ACC112 (cell line): ENCODE data around the gene RTF2.

Experiments
- H2AFZ ChIP-seq: fragments of 200-600 bp; sonication (generic); one replicate; pipeline ENCODE4 v1.6.0; 2017; ENCODE audit warnings: antibody characterized with exemption, low read length; ENCODE audit not compliant: unreplicated experiment
- H3K27ac ChIP-seq: fragments of 200-600 bp; sonication (generic); 2 replicates; pipeline ENCODE4 v1.5.1; 2014; ENCODE audit warnings: low read depth, mild to moderate bottlenecking, antibody characterized with exemption, low read length, moderate library complexity
- H3K27me3 ChIP-seq: fragments of 200-600 bp; sonication (generic); 2 replicates; pipeline ENCODE4 v1.6.1; 2014; ENCODE audit warnings: mild to moderate bottlenecking, antibody characterized with exemption, low read length, moderate library complexity, mixed read lengths; ENCODE audit not compliant: insufficient read depth
- H3K36me3 ChIP-seq: fragments of 200-600 bp; sonication (generic); 2 replicates; pipeline ENCODE4 v1.6.1; 2016; ENCODE audit warnings: mild to moderate bottlenecking, antibody characterized with exemption, low read length, moderate library complexity, mixed read lengths; ENCODE audit not compliant: insufficient read depth
- H3K4me1 ChIP-seq: fragments of 200-600 bp; sonication (generic); one replicate; pipeline ENCODE4 v1.6.1; 2016; ENCODE audit warnings: low read length, mixed read lengths; ENCODE audit not compliant: insufficient read depth, unreplicated experiment, control insufficient read depth
- H3K4me3 ChIP-seq: fragments of 200-600 bp; sonication (generic); 2 replicates; pipeline ENCODE4 v1.5.1; 2014; ENCODE audit warnings: mild to moderate bottlenecking, low read depth, low read length
- H3K79me2 ChIP-seq: fragments of 200-600 bp; sonication (generic); one replicate; pipeline ENCODE4 v1.6.0; 2016; ENCODE audit warnings: low read length; ENCODE audit not compliant: control insufficient read depth, unreplicated experiment, insufficient read depth

The RTF2 gene

GRCh38 chr20:56427797-56428196, 40.6 kb upstream of the RTF2 start:
- H3K79me2 ChIP-seq, result no peaks in the 10 kb centered on the region
- no peak overlapping the region for H2AFZ ChIP-seq
- no peak overlapping the region for H3K4me3 ChIP-seq
- H3K27me3 ChIP-seq, result no peaks in the 10 kb centered on the region
- no peaks in the 10 kb centered on the region for H3K36me3 ChIP-seq
- peaks cover 20% of the 10 kb centered on the region for H3K4me1 ChIP-seq
- H3K27ac ChIP-seq, result no peak overlapping the region

- Histone ChIP-seq H3K27me3 (no peaks in the 10 kb centered on the region), H3K36me3 (no peaks in the 10 kb centered on the region), H3K27ac (no peak overlapping the region), H3K4me1 (peaks cover 15% of the 10 kb centered on the region), H3K4me3 (no peak overlapping the region), H2AFZ (no peak overlapping the region), H3K79me2 (no peaks in the 10 kb centered on the region)
These were observed 40.0 kb upstream of the RTF2 start for GRCh38 chr20:56428410-56428809.

GRCh38 chr20:56428881-56429280, 39.5 kb upstream of the RTF2 start:
- Histone ChIP-seq H3K36me3 (no peaks in the 10 kb centered on the region), H3K27ac (peak overlapping the region; percentile 20; the same call in 1 of the 2 replicates), H3K4me1 (peaks cover 15% of the 10 kb centered on the region), H3K4me3 (0 out of 2 replicates have a peak overlapping the region, but pooled peaks have one; percentile 48), H2AFZ (peak overlapping the region; percentile 18), H3K27me3 (no peaks in the 10 kb centered on the region), H3K79me2 (no peaks in the 10 kb centered on the region)

GRCh38 chr20:56429502-56429901, 38.9 kb upstream of the RTF2 start:
- H3K79me2 ChIP-seq, result no peaks in the 10 kb centered on the region

DNA sequence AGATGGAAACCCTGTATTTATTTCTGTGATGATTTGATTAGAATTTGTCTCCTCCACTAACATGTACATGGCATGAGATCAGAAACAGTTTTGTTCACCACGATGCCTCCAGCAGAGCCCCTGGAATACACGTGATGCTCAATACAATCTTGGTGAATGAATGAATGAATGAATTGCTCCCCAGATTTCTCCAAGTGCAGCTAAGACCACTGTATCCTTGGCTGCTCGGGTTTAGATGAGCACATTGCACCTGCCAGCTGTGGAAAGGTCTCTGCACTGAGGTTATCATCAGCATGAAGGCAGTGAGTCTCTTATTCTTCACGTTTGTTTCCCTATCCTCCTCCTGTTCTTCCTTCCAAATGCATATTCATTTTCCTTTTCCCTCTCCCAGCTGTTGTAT, 38.5 kb upstream of the RTF2 start:
- H3K4me3 ChIP-seq, result peak overlapping the region; percentile 48; the same call in 1 of the 2 replicates
- no peaks in the 10 kb centered on the region for H3K36me3 ChIP-seq
- peak overlapping the region; percentile 77 for H2AFZ ChIP-seq
- H3K27ac ChIP-seq, result no peak overlapping the region
- H3K4me1 ChIP-seq, result peaks cover 15% of the 10 kb centered on the region
- H3K79me2 ChIP-seq, result no peaks in the 10 kb centered on the region
- no peaks in the 10 kb centered on the region for H3K27me3 ChIP-seq

More at GRCh38 chr20:56429502-56429901, 38.9 kb upstream of the RTF2 start:
- Histone ChIP-seq H3K4me1 (peaks cover 15% of the 10 kb centered on the region), H2AFZ (peak overlapping the region; percentile 77), H3K27me3 (no peaks in the 10 kb centered on the region), H3K4me3 (peak overlapping the region; percentile 48; the same call in 1 of the 2 replicates), H3K36me3 (no peaks in the 10 kb centered on the region), H3K27ac (no peak overlapping the region; the same call in 1 of the 2 replicates)

DNA sequence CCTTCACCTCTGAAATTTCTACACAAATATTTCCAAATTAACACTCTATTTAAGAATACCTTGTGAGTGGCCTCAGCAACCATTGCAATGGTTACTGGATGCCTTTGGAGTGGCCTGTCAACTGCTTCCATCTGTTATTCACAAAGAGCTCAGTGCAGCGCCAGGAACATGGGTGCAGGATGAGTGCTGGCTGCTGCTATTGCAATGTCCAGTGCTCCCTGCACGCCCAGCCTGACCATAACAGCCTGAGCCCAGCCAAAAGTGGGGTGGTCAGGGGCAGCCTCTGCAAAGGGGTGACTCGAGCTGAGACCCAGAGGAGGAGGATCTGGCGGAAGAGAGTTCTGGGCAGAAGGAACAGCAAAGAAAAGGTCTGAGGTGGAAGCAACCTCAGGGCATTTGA, 38.0 kb upstream of the RTF2 start:
- H2AFZ ChIP-seq, result no peak overlapping the region
- H3K4me1 ChIP-seq, result peaks cover 15% of the 10 kb centered on the region
- H3K79me2 ChIP-seq, result no peaks in the 10 kb centered on the region
- no peaks in the 10 kb centered on the region for H3K36me3 ChIP-seq
- H3K27ac ChIP-seq, result no peak overlapping the region
- H3K4me3 ChIP-seq, result no peak overlapping the region
- no peaks in the 10 kb centered on the region for H3K27me3 ChIP-seq

DNA sequence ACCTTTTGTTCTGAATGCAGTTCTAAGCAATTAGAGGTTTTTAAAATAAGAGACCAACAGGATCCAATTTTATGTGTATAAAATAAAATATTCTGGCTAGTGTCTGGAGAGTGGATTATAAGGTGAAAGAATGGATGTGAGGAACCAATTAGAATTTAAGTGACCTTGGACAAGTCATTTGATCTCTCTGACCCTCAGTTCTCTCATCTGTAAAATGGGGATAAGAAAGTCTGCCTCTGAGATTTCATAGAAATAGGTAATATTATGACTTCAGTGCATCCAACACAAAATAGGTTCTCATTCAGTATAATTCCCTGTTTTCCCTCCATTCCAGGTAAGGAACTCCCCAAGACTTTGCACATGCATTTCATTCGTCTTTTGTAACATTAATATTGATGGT, 37.5 kb upstream of the RTF2 start:
- no peak overlapping the region for H3K4me3 ChIP-seq
- H3K27ac ChIP-seq, result no peak overlapping the region
- H3K27me3 ChIP-seq, result no peaks in the 10 kb centered on the region
- H2AFZ ChIP-seq, result no peak overlapping the region
- H3K36me3 ChIP-seq, result no peaks in the 10 kb centered on the region
- no peaks in the 10 kb centered on the region for H3K79me2 ChIP-seq
- peaks cover 15% of the 10 kb centered on the region for H3K4me1 ChIP-seq

- H3K4me1 ChIP-seq, result peaks cover 15% of the 10 kb centered on the region
- H3K27me3 ChIP-seq, result no peaks in the 10 kb centered on the region
- H3K36me3 ChIP-seq, result no peaks in the 10 kb centered on the region
- no peak overlapping the region for H3K27ac ChIP-seq
- no peaks in the 10 kb centered on the region for H3K79me2 ChIP-seq
- no peak overlapping the region for H3K4me3 ChIP-seq
- H2AFZ ChIP-seq, result no peak overlapping the region
These were observed 37.0 kb upstream of the RTF2 start for GRCh38 chr20:56431471-56431870.

DNA sequence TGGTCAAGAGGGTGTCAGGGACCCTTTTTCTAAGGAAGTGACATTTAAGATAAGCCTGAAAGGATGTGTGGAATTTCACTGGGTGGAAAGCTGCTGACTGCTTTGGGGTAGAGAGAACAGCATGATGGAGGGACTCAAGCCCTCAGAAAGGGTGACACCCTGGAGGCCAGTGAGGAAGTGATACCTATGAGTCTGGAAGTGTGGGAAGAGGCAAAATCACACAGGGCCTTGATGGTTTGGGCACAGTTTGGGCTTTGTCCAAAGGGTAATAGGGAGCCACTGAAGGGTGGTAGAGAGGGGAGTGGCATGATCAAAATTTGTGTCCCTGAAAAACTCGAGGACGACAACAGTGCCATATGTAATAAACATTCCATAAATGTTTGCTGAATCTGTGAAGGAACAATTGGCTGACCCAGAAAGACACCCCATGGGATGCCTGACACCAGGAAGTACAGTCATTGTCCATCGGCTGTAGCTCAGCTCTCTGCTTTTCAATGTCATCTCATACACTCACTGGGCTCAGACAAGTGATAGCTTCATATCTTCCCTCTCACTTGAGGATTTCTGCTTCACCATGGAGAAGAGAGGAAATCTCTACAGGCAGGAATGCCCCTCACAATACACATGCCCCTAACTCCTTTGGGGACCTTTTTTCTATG, 35.1 kb upstream of the RTF2 start:
- H3K27ac ChIP-seq, result peak overlapping the region; percentile 33; the same call in 1 of the 2 replicates
- no peaks in the 10 kb centered on the region for H3K36me3 ChIP-seq
- H2AFZ ChIP-seq, result peak overlapping the region; percentile 21
- no peaks in the 10 kb centered on the region for H3K79me2 ChIP-seq
- H3K27me3 ChIP-seq, result no peaks in the 10 kb centered on the region
- H3K4me1 ChIP-seq, result peaks cover 15% of the 10 kb centered on the region
- H3K4me3 ChIP-seq, result no peak overlapping the region

DNA sequence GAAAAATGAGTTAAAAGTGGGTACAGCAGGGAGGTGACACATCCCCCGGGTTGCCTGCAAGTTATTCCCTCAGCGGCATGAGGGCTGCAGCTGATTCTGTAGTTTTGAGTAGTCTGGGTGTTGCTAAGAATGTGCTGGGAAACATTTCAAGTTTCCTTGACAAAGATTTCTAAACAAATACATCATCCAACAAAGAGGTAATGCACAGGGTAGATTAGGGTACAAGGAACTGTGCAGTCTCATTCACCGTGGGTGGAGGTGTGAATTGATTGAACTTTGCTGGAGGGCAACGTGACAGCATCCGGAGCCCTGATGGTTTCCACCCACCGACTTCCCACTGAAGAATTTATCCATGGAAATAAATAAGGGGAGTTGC, 34.6 kb upstream of the RTF2 start:
- H3K4me3 ChIP-seq, result no peak overlapping the region
- H3K79me2 ChIP-seq, result no peaks in the 10 kb centered on the region
- peak overlapping the region; percentile 33; the same call in 1 of the 2 replicates for H3K27ac ChIP-seq
- no peaks in the 10 kb centered on the region for H3K27me3 ChIP-seq
- H3K36me3 ChIP-seq, result no peaks in the 10 kb centered on the region
- H3K4me1 ChIP-seq, result peaks cover 12% of the 10 kb centered on the region
- H2AFZ ChIP-seq, result peak overlapping the region; percentile 21

- Histone ChIP-seq H3K4me3 (no peak overlapping the region), H3K36me3 (no peaks in the 10 kb centered on the region), H2AFZ (no peak overlapping the region), H3K27me3 (no peaks in the 10 kb centered on the region), H3K4me1 (peaks cover 11% of the 10 kb centered on the region), H3K27ac (no peak overlapping the region), H3K79me2 (no peaks in the 10 kb centered on the region)
These were observed 31.0 kb upstream of the RTF2 start for GRCh38 chr20:56437196-56437960.
